Measurements from ENCODE around the gene CLRN2. TPM values are rescaled to one million over a fixed set of nuclear protein-coding genes. Genes with fewer than 3 reads are reported as not detected.

Gene CLRN2, protein sequence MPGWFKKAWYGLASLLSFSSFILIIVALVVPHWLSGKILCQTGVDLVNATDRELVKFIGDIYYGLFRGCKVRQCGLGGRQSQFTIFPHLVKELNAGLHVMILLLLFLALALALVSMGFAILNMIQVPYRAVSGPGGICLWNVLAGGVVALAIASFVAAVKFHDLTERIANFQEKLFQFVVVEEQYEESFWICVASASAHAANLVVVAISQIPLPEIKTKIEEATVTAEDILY
- not detected for total RNA-seq

DNA sequence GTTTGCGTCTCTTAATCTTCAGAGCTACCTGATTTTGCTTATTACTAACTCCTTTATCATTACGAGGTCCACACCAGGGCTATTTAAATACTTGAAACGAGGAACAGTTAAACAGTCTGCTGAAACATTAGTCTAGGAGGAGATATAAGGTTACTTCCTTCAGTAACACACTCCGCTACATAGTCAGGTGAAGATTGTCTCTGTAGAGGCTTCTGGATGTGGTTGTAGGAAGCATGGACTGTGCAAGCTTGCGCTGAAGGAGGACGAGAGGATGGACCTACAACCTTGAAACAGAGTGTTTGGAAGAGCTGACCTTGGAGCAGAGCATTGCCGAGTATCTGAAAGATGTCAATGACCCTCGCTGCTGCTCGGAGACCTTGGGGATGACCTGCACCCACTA, at the start of gene CLRN2:
TSS of gene CLRN2 (plus strand) at position 301 of the 400 bp plus-strand sequence. CDS start 102 bp downstream, outside the sequence.
- no peak for DNase-seq (ENCODE audit: low spot score)

DNA sequence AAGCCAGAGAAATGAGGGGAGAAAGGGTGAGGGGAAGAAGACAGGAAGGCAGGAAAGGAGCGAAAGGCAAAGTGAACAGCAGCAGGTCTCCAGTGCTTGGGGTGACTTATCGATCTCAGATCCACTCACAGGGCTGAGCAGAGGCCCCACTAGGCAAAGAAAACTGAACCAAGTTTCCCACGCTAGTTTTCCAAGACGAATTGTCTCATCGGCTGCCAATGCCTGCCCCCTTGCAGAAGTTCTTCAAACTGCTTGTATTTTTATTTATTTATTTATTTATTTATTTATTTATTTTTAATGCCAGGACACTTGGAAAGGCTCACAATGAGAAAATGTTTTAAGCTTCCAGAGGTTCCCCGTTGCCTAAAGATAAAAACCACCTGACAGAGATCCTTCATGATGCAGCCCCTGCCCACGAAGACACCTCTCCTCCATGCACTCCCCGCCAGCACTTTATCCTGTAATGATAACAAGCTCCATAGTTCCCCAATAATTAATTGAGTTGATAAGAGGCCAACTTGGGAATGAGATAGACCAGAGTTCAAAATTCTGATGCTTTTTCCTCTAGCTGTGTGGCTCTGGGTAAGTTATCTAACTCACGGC, 46.2 kb upstream of the CLRN2 start:
- no peak for DNase-seq (ENCODE audit: low spot score)

DNA sequence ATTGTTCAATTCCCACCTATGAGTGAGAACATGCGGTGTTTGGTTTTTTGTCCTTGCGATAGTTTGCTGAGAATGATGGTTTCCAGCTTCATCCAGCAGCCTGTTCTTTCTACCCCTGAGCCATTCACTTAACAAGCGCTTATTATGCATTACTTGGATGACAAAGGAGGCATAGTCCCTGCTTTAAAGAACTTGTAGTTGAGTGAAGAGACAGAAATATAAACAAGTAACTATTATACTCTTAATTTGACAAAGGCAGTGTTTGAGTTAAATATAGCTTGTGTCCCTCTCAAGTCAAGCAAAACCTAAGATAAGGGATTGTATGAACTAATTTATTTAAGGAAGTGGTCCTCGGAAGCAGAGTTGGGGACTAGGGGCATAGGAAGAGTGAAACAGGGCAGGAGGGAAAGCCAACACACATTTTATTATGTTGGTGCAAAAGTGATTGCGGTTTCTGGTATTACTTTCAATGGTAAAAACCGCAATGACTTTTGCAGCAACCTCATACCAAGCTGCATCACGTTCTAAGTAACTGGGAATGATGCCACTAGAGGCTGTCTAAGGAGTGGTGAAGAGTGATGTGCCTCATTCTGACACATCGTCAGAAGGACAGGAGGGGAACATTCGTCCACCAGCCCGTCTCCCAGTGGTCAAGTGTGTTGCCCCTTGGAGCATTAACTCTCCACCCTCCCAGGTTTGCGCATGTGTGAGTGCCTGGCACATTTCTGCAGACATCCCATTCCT, 44.9 kb upstream of the CLRN2 start:
- DNase-seq (ENCODE audit: low spot score), result no peak

DNA sequence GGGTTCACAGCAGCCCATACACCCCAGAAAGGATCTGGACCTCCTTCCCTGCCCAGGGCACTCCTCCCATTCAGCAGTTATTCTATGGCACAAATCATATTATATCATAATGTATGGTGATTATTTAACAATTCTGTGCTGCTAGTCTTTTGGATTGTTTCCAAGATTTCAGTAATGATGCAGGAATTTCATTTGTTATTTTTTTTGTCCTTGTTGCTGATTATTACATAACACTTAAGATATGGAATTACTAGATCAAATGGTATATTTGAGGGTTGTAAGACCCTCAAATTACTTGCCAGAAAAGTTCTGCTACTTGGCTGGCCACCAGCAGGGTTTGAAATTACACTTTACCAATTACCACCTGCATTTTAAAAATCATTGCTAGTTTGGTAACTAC, 39.5 kb upstream of the CLRN2 start:
- DNase-seq (ENCODE audit: low spot score), result no peak

GRCh38 chr4:17476853-17477252, 38.1 kb upstream of the CLRN2 start:
- DNase-seq (ENCODE audit: low spot score), result no peak

DNA sequence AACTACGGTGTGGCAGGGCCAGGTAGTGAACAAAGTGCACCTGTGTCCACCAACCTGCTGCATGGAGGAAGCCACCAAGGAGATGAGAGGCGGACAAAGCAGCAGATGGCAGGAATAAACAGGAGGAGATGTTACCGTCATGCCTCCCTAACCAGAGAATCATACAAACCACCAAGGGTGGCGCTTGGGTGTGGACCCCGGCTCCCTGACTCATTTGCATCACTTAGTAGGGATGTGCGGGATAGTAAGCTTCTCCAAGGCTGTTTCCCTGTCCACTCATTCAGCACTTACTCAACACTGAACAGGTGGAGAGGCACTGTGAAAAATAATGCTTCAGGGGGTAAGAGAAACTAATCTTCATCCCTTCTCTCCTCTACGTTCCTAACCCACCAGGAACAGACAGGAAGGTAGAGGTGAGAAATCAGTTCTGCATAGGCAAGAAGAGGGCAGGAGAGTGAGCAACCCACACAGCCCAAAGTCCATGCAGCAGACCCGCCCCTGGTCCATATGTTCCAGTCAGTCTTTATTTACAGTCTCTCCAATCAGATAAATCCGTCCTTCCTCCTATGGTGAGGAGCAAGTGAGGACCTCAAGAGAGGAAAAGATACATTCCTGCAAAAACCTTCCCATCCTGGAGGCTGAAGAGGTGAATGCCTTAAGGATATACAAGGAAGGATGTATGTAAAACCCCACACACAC, 37.0 kb upstream of the CLRN2 start:
- no peak for DNase-seq (ENCODE audit: low spot score)

DNA sequence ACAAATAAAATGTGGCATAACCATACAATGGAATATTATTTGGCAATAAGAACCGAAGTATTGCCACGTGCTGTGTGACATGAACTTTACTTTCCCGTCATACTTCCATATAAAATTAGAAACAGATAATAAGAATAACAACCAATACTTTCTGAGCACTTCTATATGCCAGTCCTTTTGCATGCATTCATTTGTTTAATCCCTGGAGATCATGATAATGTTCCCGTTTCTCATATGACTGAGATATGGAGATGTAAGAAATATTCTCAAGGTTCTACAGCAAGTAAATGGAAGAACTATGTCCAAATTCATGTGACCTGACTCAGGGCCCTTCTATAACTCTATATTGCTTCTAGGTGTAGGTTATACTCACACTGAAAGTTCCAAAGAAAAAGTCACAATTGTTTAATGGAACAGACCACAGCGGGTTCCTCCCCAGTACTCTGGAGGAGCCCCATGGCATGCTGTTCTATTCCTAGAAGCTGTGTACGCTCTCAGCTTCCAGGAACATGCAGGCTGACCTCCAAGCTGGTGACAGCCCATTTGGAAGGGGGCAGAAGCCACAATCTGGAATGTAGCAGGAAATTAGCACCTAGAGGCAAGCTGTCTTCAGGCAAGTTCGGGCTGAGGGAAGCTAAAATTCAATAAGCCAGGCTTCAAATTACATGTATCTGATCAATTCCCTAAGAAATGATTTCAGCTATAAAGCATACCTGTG, 34.6 kb upstream of the CLRN2 start:
- no peak for DNase-seq (ENCODE audit: low spot score)

GRCh38 chr4:17480955-17481354, 34.0 kb upstream of the CLRN2 start:
- no peak for DNase-seq (ENCODE audit: low spot score)

DNA sequence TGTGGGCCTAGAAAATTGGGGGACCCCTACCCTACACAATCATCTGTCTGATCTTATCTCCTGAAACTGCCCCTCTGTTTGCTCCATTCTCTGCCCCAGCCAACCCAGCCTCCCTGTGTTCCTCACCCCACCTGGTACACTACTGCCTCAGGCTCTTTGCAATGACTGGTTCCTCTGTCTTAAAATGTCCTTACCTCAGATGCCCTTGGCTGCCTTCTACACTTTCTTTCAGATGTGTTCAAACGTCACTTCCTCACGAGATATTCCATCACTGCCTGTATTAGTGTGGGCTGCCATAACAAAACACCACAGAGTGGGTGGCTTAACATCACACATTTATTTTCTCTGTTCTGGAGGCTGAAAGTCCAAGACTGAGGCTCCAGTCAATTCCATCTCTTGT, 32.2 kb upstream of the CLRN2 start:
- no peak for DNase-seq (ENCODE audit: low spot score)

- no peak for DNase-seq (ENCODE audit: low spot score)
Measured at GRCh38 chr4:17489123-17489522, 25.8 kb upstream of the CLRN2 start.

DNA sequence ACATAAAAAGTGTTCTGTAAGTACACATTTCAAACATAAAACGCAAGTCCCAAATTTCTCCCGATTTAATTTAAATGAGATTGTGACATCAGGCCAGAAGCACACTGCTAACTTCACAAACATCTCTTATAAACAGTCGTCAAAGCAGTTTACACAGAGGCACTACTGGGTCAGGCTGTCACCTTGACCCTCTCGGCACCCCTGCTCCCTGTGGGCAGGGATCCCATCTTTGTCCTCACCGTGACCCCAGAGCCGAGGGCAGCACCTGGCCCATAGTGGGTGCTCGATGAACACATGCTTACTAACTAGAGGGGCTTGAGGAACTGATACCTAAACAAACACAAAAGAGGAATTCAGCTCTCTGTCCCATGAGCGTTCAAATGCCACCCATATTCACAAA, 25.2 kb upstream of the CLRN2 start:
- no peak for DNase-seq (ENCODE audit: low spot score)

DNA sequence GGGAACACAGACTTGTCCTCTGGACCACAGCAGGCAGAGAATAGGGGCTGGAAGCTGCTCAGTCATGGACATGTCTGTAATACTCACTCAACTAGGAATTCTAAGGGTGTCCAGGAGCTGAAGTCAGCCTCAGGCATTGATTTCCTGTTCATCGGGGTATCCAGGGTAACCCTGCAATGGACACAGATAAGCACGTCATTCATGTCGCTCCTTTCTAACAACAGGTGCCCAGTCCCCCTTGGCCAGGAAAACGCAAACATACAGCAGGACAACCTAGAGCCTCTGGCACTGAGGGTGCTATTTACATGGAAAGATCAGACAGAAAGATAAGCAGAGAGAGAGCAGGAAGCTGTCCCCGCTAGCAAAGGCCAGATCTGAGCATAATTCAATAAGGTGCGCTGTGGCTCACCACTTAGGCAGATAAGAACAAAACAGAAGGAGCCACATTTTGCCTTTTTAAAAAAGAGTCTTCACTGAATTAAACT, 24.3 kb upstream of the CLRN2 start:
- no peak for DNase-seq (ENCODE audit: low spot score)

DNA sequence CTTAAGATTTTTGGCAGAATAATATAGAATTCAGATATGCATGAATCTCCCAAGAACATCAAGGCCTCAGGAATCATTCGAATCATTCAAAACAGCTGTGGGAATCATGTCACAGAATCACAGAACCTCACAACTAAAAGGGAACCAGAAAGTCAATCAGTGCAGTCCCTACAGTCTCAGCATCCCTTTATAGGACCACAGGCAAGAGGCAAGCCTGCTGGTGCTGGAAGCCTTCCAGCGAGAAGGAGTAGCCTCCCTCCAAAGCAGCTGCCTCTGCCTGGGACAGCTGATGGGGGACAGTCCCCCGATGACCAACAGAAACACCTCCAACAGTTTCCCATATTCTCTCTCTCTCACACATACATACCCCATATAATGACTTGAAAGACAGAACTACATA, 23.8 kb upstream of the CLRN2 start:
- no peak for DNase-seq (ENCODE audit: low spot score)

GRCh38 chr4:17492058-17492741, 22.8 kb upstream of the CLRN2 start:
- no peak for DNase-seq (ENCODE audit: low spot score)

DNA sequence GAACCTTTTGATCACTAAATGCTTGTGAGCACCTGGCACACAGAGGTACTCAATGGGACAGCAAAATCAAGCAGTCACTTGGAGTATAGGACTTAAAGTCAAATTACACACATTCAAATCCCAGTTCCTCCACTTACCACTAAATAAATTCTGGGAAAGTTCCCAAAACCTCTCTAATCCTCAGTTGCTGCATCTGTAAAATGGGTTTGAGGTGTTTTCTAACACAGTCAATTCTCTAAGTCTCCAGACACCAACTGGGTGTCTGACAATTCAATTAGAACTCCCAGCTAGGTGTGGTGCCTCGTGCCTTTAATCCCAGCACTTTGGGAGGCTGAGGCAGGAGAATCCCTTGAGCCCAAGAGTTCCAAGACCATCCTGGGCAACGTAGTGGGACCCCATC, 22.1 kb upstream of the CLRN2 start:
- DNase-seq (ENCODE audit: low spot score), result no peak

DNA sequence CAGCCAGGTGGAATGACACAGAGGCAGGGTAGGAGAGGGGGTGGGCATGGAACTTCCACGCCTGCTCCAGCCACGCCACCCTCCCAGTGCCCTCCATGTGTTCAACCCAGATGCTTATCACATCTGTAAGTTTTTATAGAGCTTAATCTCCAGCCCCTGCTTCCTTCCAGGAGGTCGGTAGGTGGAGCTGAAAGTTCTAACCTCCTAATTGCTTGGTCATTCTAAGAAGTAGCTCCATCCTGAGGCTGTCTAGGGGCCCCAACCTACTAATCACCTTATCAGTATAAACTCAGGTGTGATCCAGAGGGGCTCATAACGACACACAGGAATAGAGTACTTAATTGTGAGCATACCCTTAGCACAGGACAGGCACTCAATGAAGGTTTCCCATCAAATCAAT, 21.3 kb upstream of the CLRN2 start:
- DNase-seq (ENCODE audit: low spot score), result no peak

DNA sequence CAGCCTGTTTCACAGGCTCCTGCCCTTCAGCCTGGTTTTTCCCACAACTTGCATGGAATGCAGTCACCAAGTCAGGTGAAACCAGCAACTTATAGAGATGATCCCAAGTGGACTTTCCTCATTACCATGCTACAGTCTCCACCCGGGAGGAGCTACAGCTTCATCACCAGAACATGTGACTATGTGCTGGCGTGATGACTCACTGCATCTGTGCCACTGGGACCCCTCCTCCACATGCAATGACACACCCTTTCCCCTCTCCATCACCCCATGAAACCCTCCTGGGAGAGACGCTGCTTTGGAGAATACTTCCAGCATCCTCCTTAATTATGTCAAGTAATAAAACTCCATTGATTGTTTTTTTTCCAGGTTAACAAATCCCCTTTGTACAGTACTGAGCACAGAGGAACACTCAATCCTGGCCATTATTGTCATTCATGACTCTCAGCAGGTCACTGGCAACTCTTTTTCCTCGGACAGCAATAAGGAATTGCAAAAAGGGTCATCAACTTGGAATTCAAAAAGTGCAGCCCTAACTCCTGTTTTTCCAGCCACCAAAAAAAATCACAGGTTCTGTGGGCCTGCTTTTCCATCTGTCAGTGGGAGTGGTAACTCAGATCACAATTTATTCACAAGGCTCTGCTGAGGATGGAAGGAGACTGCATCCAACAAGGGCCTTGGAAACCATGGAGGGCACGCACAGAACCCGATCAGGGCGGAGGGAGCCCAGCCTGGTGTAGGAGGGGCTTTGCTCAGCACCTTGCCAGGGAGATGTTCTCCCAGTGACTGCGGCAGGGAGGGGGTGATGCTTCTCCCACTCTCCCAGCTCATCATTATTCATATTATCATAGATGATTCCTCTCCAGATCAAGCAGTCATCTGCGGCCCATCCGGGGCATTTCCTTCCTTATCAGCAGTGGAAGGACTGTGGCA, 20.4 kb upstream of the CLRN2 start:
- DNase-seq (ENCODE audit: low spot score), result no peak

DNA sequence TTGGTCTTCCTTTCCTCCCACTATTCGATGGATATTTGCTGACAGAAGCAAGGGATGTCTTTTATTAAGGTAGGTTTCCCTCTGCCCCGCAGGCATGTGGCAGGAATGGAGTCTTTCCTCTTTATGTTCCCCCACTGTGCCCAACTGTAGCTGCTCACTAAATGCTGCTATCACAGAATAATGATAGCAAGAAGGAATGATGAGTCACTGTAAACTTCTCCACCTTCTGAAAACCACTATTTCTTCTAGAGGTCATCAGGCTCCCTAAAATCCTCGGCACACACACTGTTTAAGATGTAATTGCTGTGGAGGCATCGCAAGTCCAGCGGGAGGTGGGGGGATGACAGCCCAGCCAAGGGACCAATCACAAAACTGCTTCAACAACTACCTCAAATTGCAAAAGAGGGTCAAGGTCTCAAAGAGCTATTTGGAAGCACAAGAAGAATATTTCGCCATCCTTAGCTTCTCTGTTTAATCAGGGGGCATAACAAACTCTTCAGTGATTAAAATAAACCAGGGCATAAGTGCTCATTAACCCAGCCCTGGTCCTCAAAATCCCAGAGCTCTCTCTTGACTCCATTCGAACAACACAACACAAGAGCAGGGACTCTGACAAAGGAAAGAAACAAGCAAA, 17.0 kb upstream of the CLRN2 start:
- no peak for DNase-seq (ENCODE audit: low spot score)

DNA sequence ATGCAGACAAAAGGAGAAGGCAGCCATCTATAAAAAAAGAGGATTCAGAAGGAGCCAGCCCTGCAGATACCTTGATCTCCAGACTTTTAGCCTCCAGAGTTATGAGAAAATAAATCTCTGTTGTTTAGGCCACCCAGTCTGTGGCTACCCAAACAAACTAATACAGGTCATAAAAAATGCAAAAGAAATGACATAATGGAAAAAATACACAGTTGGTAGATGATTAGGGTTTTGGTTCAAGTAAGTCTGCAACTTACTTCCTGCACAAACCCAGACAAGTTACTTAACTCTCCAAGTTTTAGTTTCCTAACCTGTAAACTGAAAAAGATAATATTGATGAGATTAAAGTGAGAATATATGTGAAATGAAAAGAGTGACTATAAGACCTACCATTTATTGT, 14.4 kb upstream of the CLRN2 start:
- DNase-seq (ENCODE audit: low spot score), result no peak

DNA sequence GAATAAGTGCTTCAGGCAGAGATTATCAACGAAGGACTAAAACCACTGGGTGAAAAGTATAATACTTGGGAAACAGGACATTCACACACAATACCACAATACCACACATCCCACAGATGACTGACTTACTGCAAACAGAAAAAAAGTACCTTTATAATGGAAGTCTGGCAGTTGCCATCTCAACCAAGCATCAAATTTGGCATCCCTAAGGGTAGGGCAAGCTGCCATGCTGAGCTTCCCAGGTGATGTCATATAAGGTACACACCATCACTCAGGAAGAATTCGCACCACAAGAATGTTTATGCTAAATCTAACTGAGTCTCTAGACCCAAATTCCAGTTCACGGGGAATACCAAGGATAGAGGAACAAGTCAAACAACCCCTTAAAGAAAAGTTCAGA, 12.2 kb upstream of the CLRN2 start:
- no peak for DNase-seq (ENCODE audit: low spot score)
